ENCODE data around the gene GCN1. TPM values are rescaled to one million over a fixed set of nuclear protein-coding genes. Genes with fewer than 3 reads are reported as not detected.
"Not testable (repeated sequence)": the region's sequence is repeated elsewhere in the genome, so short reads cannot be mapped to it uniquely, and the experiment has no call there.

The GCN1 gene
- total RNA-seq, 1 experiment from 2014 or later = 181 TPM

DNA sequence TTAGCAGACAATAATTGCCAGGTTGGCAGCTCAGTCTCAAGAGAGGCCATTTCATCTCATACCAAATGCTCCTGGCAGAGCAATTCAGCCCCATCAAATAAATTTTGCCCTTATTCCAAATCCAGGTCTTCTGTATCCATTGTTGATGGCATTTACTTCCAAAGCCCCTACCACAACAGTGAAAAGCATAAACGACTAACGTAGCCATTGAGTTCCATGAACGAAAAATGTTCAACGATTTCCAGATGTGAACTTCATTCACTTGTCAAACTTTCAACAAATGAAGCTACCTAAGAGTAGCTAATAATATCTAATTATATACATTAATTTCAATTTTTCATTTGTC lies 3.0 kb upstream of the GCN1 start:
- DNase-seq (ENCODE audit: low spot score) = no peak
- peaks cover 33% of the 10 kb centered on the region for H3K4me1 Mint-ChIP-seq
- TF ChIP-seq ZNF425 (CRISPR knock-in tag; conservative IDR thresholded peaks at IDR 0.05) (0 out of 2 replicates have a peak, but pooled peaks have one; percentile 51), CREM (CRISPR knock-in tag; IDR thresholded peaks at IDR 0.05) (no peak), FOXP1 (CRISPR knock-in tag; IDR thresholded peaks at IDR 0.05; ENCODE audit: borderline replicate concordance) (no peak), ZNF671 (CRISPR knock-in tag; IDR thresholded peaks at IDR 0.05) (0 out of 2 replicates have a peak, but pooled peaks have one; percentile 2)
- H3K27ac Mint-ChIP-seq = peak overlapping the region; percentile 89; the same call in 1 of the 2 replicates
- H3K9me3 Mint-ChIP-seq = no peaks in the 10 kb centered on the region
- peak overlapping the region; percentile 4; the same call in 1 of the 2 replicates for H3K4me3 Mint-ChIP-seq
- ATAC-seq = no peak
- ChIA-PET POLR2A (interaction anchor here (0.7 to 0.8 kb wide), 2 partner anchors 33 to 44 kb away, joined by 5 to 9 read pairs; no protein-coding TSS in a partner anchor), CTCF (interaction anchor here (0.6 to 1.6 kb wide), 2 partner anchors 31 to 57 kb away, joined by 3 to 7 read pairs; no protein-coding TSS in a partner anchor)
- peaks cover 52% of the 10 kb centered on the region for H3K36me3 Mint-ChIP-seq
- H3K27me3 Mint-ChIP-seq (ENCODE audit: low read depth) = no peaks in the 10 kb centered on the region

DNA sequence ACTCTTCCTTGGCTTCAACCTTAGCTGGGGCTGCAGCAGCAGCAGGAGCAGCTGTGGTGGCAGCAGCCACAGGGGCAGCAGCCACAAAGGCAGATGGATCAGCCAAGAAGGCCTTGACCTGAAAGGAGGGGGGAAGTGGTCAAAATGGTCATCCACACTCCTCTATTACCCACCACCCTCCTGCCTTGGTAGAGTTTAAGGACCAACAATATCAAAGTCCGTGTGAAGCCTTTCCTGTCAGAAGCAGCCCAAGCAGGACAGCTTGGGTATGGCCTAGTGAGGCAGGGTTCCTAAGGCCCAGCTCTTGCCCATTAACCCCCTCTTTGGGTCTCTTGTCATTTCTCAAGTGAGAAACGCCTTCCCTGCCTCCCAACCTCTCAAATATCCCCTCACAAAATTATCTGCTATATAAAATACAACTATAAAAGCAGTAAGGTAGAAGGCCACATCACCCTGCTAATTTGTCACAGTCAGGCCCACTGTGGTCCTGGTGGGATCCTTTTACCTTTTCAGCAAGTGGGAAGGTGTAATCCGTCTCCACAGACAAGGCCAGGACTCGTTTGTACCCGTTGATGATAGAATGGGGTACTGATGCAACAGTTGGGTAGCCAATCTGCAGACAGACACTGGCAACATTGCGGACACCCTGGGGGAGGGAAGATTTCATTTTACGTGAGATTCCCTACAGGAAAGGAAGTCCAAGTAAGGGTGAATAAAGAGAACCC lies 2.5 kb upstream of the GCN1 start:
- H3K4me3 Mint-ChIP-seq = peak overlapping the region; percentile 4; the same call in 1 of the 2 replicates
- H3K9me3 Mint-ChIP-seq; DNase-seq (ENCODE audit: low spot score); ATAC-seq; H3K27me3 Mint-ChIP-seq (ENCODE audit: low read depth): not testable (repeated sequence)
- TF ChIP-seq PRRX2 (CRISPR knock-in tag; IDR thresholded peaks at IDR 0.05) (peak; percentile 43; the same call in 1 of the 2 replicates), ZNF671 (CRISPR knock-in tag; IDR thresholded peaks at IDR 0.05) (0 out of 2 replicates have a peak, but pooled peaks have one; percentile 82), NFATC4 (CRISPR knock-in tag; IDR thresholded peaks at IDR 0.05) (peak; percentile 72; the same call in 1 of the 2 replicates), EMX1 (CRISPR knock-in tag; IDR thresholded peaks at IDR 0.05) (peak; percentile 51; the same call in 1 of the 2 replicates)
- TF ChIP-seq, protein P1, sequence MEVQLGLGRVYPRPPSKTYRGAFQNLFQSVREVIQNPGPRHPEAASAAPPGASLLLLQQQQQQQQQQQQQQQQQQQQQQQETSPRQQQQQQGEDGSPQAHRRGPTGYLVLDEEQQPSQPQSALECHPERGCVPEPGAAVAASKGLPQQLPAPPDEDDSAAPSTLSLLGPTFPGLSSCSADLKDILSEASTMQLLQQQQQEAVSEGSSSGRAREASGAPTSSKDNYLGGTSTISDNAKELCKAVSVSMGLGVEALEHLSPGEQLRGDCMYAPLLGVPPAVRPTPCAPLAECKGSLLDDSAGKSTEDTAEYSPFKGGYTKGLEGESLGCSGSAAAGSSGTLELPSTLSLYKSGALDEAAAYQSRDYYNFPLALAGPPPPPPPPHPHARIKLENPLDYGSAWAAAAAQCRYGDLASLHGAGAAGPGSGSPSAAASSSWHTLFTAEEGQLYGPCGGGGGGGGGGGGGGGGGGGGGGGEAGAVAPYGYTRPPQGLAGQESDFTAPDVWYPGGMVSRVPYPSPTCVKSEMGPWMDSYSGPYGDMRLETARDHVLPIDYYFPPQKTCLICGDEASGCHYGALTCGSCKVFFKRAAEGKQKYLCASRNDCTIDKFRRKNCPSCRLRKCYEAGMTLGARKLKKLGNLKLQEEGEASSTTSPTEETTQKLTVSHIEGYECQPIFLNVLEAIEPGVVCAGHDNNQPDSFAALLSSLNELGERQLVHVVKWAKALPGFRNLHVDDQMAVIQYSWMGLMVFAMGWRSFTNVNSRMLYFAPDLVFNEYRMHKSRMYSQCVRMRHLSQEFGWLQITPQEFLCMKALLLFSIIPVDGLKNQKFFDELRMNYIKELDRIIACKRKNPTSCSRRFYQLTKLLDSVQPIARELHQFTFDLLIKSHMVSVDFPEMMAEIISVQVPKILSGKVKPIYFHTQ (CRISPR knock-in tag; IDR thresholded peaks at IDR 0.05) = peak; percentile 64; the same call in 1 of the 2 replicates
- TF ChIP-seq, protein P2, sequence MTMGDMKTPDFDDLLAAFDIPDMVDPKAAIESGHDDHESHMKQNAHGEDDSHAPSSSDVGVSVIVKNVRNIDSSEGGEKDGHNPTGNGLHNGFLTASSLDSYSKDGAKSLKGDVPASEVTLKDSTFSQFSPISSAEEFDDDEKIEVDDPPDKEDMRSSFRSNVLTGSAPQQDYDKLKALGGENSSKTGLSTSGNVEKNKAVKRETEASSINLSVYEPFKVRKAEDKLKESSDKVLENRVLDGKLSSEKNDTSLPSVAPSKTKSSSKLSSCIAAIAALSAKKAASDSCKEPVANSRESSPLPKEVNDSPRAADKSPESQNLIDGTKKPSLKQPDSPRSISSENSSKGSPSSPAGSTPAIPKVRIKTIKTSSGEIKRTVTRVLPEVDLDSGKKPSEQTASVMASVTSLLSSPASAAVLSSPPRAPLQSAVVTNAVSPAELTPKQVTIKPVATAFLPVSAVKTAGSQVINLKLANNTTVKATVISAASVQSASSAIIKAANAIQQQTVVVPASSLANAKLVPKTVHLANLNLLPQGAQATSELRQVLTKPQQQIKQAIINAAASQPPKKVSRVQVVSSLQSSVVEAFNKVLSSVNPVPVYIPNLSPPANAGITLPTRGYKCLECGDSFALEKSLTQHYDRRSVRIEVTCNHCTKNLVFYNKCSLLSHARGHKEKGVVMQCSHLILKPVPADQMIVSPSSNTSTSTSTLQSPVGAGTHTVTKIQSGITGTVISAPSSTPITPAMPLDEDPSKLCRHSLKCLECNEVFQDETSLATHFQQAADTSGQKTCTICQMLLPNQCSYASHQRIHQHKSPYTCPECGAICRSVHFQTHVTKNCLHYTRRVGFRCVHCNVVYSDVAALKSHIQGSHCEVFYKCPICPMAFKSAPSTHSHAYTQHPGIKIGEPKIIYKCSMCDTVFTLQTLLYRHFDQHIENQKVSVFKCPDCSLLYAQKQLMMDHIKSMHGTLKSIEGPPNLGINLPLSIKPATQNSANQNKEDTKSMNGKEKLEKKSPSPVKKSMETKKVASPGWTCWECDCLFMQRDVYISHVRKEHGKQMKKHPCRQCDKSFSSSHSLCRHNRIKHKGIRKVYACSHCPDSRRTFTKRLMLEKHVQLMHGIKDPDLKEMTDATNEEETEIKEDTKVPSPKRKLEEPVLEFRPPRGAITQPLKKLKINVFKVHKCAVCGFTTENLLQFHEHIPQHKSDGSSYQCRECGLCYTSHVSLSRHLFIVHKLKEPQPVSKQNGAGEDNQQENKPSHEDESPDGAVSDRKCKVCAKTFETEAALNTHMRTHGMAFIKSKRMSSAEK (CRISPR knock-in tag; IDR thresholded peaks at IDR 0.05; ENCODE audit: borderline replicate concordance) = 0 out of 2 replicates have a peak, but pooled peaks have one; percentile 7
- peak overlapping the region; percentile 89 for H3K27ac Mint-ChIP-seq
- peaks cover 30% of the 10 kb centered on the region for H3K4me1 Mint-ChIP-seq
- ChIA-PET CTCF (interaction anchor here (0.9 to 1.6 kb wide), 3 partner anchors 31 to 34 kb away, joined by 3 to 7 read pairs (median 4); no protein-coding TSS in a partner anchor), POLR2A (interaction anchor here (1.7 kb wide), 1 partner anchor 32 kb away, joined by 9 read pairs; no protein-coding TSS in a partner anchor)
- peaks cover 56% of the 10 kb centered on the region for H3K36me3 Mint-ChIP-seq

DNA sequence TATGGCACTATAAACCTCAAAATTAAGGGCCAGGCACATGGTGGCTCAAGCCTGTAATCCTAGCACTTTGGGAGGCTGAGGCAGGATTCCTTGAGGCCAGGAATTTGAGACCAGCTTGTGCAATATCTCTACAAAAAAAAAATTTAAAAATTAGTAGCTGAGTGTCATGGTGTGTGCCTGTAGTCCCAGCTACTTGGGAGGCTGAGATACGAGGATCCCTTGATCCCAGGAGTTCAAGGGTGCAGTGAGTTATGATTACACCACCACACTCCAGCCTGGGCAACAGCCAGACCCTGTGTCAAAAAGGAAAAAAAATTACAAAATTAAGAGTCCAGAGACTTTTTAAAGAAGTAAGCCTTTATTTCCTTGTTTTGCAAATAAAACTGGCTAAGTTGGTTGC lies 1.8 kb upstream of the GCN1 start:
- Mint-ChIP-seq H3K9me3 (no peaks in the 10 kb centered on the region), H3K4me1 (peaks cover 30% of the 10 kb centered on the region), H3K27ac (no peak overlapping the region), H3K4me3 (no peak overlapping the region), H3K27me3 (ENCODE audit: low read depth) (no peaks in the 10 kb centered on the region), H3K36me3 (peaks cover 60% of the 10 kb centered on the region)
- ChIA-PET CTCF (interaction anchor here (0.9 to 1.6 kb wide), 4 partner anchors 32 to 106 kb away, joined by 3 to 8 read pairs (median 4); partner anchors contain the start of genes PXN and SIRT4), POLR2A (interaction anchor here (0.9 to 1.7 kb wide), 2 partner anchors 32 to 206 kb away, joined by 3 to 9 read pairs; no protein-coding TSS in a partner anchor)
- no peak for DNase-seq (ENCODE audit: low spot score)
- no peak for ATAC-seq
- TF ChIP-seq SP1 (CRISPR knock-in tag; conservative IDR thresholded peaks at IDR 0.05) (no peak), JUN (CRISPR knock-in tag; IDR thresholded peaks at IDR 0.05) (no peak), ZNF423 (CRISPR knock-in tag; IDR thresholded peaks at IDR 0.05) (no peak), ZNF425 (CRISPR knock-in tag; conservative IDR thresholded peaks at IDR 0.05) (no peak), KAT7 (CRISPR knock-in tag; IDR thresholded peaks at IDR 0.05; ENCODE audit: borderline replicate concordance) (no peak), NFATC4 (CRISPR knock-in tag; IDR thresholded peaks at IDR 0.05) (no peak), ZNF317 (CRISPR knock-in tag; IDR thresholded peaks at IDR 0.05; ENCODE audit: borderline replicate concordance, low read depth) (no peak), MYBL2 (CRISPR knock-in tag; IDR thresholded peaks at IDR 0.05) (no peak)
